ENCODE measurements around the gene MEGF10.

Gene MEGF10

DNA sequence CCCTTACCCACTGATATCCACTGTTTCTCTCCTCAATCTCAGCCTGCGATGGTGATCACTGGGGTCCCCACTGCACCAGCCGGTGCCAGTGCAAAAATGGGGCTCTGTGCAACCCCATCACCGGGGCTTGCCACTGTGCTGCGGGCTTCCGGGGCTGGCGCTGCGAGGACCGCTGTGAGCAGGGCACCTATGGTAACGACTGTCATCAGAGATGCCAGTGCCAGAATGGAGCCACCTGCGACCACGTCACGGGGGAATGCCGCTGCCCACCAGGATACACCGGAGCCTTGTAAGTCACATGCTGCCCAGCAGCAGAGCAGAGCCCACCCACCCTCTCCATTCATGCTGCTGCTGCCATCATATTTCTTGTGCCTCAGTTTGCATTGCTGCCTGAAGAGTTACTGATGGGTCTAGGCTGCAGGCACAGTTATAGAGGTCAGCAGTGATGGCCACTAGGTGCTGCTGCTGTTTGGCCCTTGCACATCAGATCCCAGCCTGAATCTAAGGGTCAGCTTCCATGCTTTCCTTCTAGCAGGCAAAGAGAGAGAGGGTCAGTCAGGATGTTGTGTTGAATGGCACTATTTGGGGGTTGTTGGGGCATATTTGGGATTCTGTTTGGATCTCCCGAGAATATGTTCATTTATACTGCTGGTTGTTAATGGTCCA is 106.0 kb downstream of the MEGF10 start:
- Histone ChIP-seq H3K4me1 (ENCODE audit: control insufficient read depth in 1 of 2, insufficient read depth in 1 of 2, low read depth in 1 of 2, low read length in 1 of 2) (no peaks in the 10 kb centered on the region), H3K27me3 (no peaks in the 10 kb centered on the region), H3K4me3 (ENCODE audit: low read depth in 1 of 2, low read length in 1 of 2) (no peak overlapping the region), H3K36me3 (no peaks in the 10 kb centered on the region), H3K27ac (no peak overlapping the region), H3K9me3 (no peaks in the 10 kb centered on the region)
- TF ChIP-seq, protein P1, sequence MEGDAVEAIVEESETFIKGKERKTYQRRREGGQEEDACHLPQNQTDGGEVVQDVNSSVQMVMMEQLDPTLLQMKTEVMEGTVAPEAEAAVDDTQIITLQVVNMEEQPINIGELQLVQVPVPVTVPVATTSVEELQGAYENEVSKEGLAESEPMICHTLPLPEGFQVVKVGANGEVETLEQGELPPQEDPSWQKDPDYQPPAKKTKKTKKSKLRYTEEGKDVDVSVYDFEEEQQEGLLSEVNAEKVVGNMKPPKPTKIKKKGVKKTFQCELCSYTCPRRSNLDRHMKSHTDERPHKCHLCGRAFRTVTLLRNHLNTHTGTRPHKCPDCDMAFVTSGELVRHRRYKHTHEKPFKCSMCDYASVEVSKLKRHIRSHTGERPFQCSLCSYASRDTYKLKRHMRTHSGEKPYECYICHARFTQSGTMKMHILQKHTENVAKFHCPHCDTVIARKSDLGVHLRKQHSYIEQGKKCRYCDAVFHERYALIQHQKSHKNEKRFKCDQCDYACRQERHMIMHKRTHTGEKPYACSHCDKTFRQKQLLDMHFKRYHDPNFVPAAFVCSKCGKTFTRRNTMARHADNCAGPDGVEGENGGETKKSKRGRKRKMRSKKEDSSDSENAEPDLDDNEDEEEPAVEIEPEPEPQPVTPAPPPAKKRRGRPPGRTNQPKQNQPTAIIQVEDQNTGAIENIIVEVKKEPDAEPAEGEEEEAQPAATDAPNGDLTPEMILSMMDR (IDR thresholded peaks at IDR 0.05) = no peak

DNA sequence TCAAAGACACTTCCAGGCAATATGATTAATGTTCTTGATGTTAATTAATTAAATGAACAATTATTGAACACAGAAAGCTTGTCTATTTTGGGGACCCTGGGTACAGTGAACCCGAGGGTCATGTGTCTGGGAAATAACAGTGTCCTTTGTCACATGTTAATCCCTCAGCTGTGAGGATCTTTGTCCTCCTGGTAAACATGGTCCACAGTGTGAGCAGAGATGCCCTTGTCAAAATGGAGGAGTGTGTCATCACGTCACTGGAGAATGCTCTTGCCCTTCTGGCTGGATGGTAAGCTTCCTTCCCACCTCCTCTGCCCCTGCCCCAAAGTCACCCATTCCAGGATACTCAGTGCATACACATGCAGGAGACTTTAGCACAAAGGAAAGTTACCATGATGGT is 107.9 kb downstream of the MEGF10 start:
- Histone ChIP-seq H3K4me3 (ENCODE audit: low read depth in 1 of 2, low read length in 1 of 2) (no peak overlapping the region), H3K36me3 (no peaks in the 10 kb centered on the region), H3K9me3 (no peaks in the 10 kb centered on the region), H3K4me1 (ENCODE audit: control insufficient read depth in 1 of 2, insufficient read depth in 1 of 2, low read depth in 1 of 2, low read length in 1 of 2) (no peaks in the 10 kb centered on the region), H3K27me3 (no peaks in the 10 kb centered on the region), H3K27ac (no peak overlapping the region)
- TF ChIP-seq, protein P1 (IDR thresholded peaks at IDR 0.05) = no peak

DNA sequence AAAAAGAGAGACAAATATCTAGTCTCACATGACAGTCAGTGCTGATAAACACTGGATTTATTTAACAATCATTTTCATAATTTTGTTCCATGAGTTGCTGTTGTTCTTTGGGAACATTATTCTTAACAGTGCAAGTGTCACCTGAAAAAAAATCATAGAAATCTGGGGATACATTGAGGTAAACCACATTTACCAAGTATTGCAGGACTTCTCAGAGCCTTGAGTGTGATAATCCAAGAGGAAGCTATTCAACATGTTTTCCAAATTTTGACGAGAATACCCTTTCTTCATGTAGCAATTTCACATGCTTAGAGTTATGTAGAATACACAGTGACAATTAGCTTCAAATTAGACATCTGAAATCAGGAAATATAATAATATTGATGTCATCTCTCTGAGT is 108.5 kb downstream of the MEGF10 start:
- H3K4me3 ChIP-seq (ENCODE audit: low read depth in 1 of 2, low read length in 1 of 2) = no peak overlapping the region
- H3K4me1 ChIP-seq (ENCODE audit: control insufficient read depth in 1 of 2, insufficient read depth in 1 of 2, low read depth in 1 of 2, low read length in 1 of 2) = no peaks in the 10 kb centered on the region
- TF ChIP-seq, protein P1 (IDR thresholded peaks at IDR 0.05) = no peak
- no peak overlapping the region for H3K27ac ChIP-seq
- H3K27me3 ChIP-seq = no peaks in the 10 kb centered on the region
- H3K36me3 ChIP-seq = no peaks in the 10 kb centered on the region
- no peaks in the 10 kb centered on the region for H3K9me3 ChIP-seq

DNA sequence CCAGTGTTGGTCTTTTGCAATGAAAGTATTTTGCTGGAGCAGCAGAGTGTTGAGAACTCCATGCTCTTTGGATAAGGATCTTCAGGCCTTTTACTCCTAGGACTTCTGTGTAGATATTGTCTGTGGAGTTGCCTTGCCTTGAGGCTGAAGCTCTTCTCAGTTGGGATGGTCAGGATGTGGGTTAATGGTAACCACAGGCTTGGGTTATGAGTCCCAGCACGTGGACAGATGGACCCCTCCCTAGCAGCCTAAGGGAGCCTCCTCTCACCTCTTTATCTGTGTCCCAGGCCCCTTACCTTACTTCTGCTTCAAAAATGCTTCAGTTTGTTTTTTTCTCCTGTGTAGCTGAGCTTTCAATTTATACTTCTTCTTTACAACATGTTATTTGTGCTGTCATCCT is 109.9 kb downstream of the MEGF10 start:
- no peak overlapping the region for H3K27ac ChIP-seq
- H3K27me3 ChIP-seq = no peaks in the 10 kb centered on the region
- no peaks in the 10 kb centered on the region for H3K9me3 ChIP-seq
- H3K4me1 ChIP-seq (ENCODE audit: control insufficient read depth in 1 of 2, insufficient read depth in 1 of 2, low read depth in 1 of 2, low read length in 1 of 2) = no peaks in the 10 kb centered on the region
- no peaks in the 10 kb centered on the region for H3K36me3 ChIP-seq
- H3K4me3 ChIP-seq (ENCODE audit: low read depth in 1 of 2, low read length in 1 of 2) = no peak overlapping the region
- TF ChIP-seq, protein P1 (IDR thresholded peaks at IDR 0.05) = no peak

DNA sequence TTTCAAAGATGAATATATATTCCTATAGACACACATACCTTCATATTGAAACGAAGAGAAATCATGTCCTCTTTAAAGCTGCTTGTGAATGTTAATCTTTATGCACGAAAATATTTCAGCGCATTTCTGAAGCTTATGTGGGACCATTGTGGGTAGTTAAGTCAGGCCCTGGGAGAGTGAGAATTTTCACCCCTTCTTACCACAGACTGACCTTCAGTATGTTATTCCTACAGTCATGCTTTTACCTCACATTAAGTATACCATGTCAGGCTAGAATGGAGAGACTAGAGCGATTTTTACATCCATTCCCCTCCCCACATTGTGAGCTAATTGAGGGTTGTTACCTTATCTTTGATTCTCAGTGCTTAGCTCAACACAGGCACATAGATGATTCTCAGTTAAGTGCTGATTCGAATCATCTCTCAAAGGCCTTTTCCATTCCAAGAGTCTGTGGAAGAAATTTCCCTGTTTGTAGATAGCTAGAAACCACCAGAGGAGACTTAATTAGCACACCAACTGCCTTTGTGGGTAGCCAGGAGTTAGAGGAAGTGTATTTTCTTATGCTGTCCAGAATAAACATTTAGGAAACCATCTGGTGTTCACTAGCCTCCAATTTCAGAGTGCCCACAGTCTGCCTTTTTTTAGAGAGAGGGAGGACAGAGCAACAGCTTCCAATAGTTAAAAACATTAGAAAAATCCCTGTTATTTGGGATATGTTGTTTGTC is 110.5 kb downstream of the MEGF10 start:
- TF ChIP-seq, protein P1 (IDR thresholded peaks at IDR 0.05) = no peak
- H3K36me3 ChIP-seq = no peaks in the 10 kb centered on the region
- no peaks in the 10 kb centered on the region for H3K27me3 ChIP-seq
- no peak overlapping the region for H3K4me3 ChIP-seq (ENCODE audit: low read depth in 1 of 2, low read length in 1 of 2)
- H3K9me3 ChIP-seq = no peaks in the 10 kb centered on the region
- no peaks in the 10 kb centered on the region for H3K4me1 ChIP-seq (ENCODE audit: control insufficient read depth in 1 of 2, insufficient read depth in 1 of 2, low read depth in 1 of 2, low read length in 1 of 2)
- H3K27ac ChIP-seq = no peak overlapping the region
